Superior temporal gyrus (tissue), 1 donor: ENCODE measurements around the gene HYPK.
A peak's percentile ranks its signal among the peaks of the same experiment; 100 is the strongest.

Source experiments
- DNase-seq: peaks from one replicate; pipeline ENCODE4 v3.0.0-alpha.2; 2016; ENCODE audit errors: extremely low spot score

Gene HYPK, protein sequence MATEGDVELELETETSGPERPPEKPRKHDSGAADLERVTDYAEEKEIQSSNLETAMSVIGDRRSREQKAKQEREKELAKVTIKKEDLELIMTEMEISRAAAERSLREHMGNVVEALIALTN

DNA sequence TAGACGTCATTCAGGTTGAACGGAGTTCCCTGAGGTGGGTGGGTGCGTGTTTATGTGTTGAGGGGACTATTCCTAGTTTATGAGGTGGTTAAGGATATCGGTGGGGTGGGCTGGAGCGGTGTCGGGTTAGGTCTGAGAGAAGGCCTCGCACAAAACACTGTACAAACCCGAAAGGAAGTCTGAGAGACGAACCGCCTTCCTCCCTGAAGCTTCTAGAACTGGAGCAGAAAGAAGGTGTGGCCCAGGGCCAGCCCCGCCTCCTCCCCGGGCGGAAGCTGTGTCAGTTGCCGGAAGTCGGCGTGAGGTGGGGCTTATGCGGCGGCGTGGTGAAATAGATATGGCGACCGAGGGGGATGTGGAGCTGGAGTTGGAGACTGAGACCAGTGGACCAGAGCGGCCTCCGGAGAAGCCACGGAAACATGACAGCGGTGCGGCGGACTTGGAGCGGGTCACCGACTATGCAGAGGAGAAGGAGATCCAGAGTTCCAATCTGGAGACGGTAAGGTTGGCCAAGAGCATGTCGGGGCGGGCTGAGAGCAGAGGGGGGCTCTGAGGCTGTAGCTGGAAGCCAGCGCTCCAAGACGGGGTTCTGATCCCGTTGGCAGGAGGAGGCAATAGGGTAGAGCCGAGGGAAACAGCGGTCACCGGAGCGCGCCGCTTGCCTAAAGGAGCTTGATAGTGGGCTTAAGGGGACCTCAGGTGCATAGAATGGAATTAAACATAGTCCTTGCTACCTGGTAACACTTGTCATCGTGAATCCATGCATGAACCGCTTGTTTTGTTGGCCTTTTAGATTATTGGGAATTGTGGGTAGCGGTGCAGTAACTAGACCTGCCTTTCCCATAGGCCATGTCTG, at the start of gene HYPK:
HYPK (plus strand) TSS at position 314 of the 856 bp plus-strand sequence; CDS start at position 338, 24 bp downstream.
- peak; percentile 94 for DNase-seq

DNA sequence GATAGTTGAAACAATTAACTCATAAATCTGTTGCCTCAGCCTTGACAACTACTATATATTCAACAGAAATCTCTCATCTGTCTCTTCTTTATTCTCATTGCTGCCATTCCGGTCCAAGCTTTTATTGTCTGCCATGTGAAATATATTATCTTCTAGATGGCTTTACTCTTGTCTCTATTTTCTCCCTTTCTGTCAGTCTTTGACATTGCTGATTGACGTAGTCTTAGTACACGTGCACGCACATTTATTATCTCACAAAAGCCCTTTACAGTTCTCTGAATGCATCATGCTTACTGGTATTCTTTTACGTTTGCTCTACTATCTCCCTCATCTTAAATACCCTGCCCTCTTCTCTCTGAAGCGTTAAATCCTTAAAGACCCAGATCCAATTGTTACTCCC, 48.5 kb upstream of the HYPK start:
- no peak for DNase-seq

DNA sequence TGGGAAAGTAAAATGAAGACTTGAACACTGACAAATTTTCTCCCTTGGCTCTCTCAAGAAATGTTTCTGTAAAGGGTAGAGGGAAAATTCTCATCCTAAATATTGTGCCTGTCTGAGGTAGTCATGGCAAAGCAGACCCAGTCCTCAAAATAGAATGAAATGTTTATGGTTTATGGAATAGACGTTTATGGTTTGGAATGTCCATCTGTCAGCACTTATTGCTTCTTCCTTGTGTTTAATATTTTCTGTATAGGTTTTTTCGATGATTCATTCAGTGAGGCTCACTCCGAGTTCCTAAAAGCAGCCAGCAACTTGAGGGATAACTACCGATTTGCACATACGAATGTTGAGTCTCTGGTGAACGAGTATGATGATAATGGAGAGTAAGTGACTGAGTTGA, 37.6 kb upstream of the HYPK start:
- no peak for DNase-seq

DNA sequence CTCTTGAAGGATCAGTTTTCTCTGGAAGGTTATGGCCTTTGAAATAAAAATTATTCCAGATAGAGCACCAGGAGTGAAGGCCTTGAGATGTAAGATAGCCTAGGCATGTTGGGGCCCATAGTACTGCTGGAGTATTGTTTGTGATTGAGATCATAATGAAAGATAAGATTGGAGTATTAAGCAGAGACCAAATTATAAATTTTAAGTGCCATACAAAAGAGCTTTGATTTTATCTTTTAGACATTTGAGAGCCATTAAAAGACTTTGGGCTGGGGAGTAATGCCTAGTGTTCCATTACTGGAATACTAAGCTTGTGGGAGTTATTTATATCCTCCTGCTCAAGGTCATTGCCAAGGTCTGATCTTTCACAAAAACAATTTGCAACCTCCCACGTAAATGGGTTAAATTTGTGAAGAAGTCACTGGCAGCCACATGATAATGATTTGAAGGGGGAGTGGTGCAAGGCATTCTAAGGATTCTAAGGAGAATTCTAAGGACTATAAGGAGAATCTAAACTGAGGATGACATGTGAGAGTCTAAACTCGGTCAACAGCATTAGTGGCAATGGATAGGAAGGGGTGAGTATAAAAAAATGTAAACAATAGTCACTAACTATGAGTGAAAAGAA, 36.5 kb upstream of the HYPK start:
- DNase-seq: no peak

DNA sequence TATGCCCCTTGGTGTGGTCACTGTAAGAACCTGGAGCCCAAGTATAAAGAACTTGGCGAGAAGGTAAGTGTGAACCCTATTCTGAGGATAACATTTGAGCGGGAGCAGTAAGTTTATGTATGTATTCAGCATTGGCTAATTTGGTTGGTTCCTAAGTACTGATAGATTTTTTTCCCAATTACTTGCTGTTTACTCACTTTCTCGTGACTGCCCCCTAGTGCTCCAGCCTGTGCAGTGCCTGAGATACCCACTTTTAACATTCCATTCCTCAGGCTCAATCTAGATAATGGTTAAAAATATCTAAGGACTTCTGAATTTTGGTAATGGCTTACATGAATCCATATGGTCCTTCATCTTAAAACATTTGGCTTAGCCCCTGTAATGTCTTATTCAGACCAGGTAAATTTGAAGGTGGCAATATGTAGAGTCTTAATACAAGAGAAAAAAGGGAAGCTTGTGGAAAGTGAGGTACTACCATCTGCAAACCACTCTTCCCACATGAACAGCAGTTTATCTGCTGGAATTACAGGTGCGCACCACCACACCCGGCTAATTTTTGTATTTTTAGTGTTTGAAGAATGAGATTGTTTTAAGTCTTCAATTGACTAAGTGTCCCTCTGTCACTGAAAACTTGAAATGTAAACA, 30.7 kb upstream of the HYPK start:
- DNase-seq: peak; percentile 78

DNA sequence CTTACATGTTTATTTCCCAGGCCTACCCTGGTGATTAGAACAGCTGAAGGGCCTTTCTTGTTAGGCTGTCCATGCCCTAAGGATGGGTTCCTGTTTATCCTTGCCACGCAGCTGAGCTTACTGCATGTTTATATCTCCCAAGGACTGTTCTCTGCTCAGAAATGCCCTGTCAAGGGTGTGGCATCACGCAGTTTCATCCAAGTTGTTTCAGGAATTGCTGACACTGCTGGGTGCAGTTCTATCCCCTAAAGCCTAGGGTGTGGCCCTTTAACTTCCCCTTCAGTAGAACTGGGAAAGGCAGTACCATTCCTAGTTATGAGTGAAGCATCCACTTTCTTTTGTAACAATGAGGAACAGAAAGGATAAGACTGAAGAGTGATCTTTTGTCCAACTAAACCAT, 28.6 kb upstream of the HYPK start:
- no peak for DNase-seq

DNA sequence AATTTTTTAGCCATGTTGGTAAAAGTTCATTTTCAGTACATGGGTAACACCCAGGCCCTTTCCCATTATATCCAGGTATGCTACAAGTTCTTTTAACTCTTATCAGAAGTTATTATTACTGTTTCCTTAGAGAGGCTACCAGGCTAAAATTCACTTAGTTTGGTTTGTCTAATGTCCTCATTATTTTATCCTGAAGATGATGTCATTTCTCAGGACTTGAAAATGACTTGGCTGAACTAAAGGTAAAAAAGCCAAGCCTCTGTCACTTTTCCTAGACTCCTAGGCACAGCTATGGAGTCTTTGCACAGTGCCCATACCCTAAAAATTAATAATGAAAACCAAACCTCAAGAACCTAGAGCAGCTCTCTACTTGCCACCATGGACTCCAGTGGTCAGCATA, 27.8 kb upstream of the HYPK start:
- no peak for DNase-seq

DNA sequence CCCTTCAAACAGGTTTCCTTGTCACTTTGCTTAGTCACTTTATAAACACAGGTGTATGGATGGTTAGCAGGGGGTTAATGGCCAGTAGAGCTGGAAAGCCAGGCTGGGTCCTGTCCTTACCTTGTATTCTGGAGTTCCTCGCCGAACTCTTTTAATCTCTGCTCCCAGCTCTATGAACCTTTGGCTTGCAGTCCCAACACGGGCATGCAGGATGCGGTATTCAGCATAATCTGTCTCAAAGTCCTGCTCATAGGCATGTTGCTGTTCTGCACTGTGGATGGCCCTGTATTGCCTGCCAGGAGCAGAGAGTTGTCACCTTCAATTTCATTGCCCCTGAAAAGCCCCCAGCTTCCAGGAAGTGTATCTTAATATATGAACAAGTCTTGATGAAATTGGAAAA, 26.3 kb upstream of the HYPK start:
- no peak for DNase-seq

DNA sequence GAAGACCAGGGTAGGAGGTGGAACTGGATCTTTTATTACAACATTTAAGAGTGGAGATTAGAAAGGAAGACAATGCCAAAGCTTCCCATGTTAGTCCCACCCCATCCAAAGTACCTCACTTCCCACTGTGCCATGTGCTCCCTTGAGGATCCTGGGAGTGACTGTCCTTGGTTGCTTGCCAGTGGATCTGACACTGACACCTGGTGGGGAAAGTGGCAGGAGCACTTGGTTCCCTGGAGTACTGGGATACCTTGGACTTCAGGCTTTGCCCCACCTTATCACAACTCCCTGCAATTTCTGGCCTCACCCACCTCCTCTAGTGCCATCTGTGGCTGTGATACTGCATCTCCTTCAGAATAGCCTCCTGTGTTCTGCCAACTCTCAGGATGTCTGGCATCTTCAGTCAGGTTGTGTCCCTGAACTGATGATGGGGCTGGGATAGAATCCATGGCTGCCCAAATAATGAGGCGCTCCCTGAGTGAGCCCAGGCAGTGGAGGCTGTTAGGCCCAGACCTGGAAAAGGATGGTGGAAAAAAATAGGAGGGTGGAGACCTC, 24.9 kb upstream of the HYPK start:
- DNase-seq: no peak

DNA sequence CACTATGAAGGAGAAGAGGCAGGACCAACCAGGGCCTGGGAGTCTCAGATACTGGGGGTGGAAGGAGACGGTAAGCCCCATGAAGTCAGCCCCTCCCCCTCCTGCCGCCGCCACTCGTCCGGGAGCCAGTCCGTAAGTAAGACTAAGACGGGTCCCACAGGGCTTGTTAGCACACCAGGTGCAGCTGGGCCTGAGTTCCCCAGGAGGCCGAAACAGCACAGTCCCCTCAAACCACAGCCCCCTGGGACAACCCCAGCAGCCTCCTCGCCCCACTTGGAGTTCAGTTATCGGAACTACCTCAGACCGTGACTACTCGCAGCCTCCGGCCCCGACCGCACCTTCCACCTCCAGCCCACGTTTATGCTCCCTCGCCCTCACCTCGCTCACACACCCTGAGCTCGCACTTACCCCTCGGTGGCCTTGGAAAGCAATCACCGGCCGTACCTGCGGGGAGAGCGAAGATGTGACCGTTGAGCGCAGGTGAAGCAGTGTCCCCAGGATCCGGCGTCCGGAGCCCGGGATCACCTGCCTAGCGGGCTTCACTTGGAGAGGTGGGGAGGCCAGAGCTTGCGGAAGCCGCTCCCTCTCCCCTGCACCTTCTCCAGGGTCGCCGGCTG, 24.2 kb upstream of the HYPK start:
- no peak for DNase-seq

DNA sequence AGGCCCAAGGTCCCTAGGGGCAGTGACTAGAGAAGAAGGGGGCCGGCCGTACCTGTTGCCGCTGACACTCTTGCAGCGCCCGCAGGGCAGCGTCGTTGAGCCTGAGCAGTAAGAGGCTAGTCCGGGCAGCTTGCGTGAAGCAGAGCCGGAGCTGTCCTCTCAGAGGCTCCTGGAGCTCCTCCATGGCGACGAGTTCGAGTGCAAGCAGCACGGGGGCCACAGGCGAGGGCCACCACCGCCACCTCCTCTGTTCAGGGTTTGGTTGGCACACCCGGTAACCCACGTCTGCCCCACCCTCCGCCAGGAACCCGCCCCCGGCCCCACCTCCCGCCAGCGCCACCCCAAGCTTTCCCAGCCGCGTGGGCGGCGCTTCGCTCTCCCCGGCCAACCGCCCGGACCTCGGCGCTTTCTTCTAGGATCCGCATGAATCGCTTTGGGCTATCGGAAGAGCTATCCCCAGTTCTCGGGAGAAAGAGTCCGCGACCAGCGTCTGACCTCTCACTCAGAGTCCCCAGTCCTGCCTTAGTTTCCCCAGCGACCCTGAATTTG, 23.6 kb upstream of the HYPK start, which contains the start of gene ELL3:
ELL3 (minus strand) TSS at position 249 of the 549 bp plus-strand sequence; CDS start at position 184, 65 bp downstream.
- peak; percentile 52 for DNase-seq

DNA sequence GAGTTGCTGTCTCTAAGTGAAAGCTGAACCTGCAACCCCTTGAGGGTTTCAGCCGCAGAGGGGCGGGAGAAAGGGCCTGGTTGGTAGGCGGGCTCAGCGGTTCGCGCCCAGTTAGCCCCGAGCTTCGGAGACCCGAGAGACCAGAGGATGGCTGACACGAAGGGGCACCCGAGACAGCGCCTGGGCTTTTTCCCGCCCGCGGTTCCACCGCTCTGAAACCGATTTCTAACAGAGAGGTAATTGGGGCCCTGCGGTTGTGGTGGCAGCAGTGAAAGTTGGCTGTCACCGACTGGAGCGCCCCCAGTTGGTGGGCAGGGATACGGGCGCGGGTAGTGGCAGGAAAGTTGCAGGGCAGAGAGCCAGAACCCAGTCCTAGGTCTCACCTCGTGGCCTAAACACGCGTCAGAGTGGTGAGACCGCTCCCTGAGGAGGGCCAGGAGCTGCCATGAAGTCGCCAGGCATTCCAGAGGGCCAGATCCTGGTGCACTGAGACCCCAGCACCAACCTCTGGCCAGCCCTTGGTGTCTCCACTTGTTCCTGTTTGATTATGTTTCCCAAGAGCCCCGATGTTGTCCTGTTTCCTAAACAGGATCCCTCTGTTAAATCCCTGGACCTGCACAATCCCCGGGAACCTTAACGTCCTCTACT, 23.0 kb upstream of the HYPK start:
- peak; percentile 62 for DNase-seq

DNA sequence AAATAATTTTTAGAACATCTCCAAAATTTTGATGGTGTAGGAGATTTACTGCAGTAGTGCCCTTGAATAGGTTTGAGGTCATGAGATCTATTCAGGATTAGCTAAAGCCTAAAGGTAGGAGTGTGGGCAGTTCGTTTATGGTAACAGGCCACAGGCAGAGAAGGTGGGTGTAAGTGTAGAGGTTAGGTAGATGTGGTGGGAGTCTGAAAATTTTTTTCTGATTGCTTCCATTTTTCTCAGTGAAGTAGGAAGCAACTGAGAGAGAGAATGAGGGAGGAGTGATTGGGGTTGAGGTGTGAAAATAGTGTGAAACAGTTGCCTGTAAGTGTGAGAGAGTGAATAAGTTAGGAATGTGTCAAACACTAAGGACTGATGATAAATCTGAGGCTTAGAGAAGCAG, 21.4 kb upstream of the HYPK start:
- DNase-seq: no peak

DNA sequence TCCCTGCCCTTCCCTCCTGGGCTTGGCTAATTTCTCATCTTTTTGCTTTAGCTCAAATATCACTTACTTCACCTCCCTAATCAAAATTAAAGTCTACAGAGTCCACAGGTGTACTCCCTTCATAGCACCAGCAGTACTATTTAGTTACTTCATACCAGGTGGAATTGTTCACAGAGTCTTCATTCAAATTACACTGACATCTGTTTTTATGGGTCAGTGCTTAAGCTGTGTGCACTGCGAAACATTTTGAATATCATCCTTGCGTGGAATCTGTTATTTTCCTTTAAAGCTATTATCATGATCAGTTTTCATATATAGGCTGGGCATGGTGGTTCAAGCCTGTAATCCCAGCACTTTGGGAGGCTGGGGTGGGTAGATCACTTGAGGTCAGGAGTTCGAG, 11.0 kb upstream of the HYPK start:
- no peak for DNase-seq

DNA sequence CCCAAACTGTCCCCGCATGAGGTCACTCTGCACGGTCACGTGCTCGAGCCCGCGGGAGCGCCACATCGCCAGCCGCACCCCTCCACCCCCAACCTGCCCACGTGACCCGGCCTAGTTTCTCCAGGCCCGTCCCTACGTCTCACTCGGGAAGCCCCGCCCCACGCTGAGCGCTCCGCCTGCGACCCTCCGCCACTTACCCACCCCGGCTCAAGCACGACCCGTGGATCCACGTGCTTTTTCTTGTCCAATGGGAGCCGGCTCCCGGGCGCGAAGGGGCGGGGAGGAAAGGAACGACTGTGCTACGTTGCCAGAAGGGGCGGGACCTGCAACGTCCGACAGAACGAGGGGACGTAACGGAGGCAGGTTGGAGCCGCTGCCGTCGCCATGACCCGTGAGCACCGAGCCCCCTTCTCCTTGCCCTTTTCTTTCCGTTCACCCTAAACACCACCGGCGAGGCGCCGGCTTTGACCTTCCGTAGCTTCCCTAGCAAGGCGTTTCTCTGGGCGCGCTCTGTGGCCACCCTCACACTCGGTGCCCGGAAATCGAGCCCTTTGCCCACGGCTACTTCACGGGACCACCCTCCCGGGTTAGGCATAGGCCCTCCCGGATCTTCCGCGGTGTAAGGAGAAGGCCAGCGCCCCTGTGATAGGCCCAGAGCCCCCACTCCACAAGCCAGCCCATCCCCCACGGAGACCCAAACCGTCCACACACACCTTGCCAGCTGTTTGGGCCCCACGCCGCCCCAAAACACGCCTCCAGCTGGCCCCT, 8.2 kb upstream of the HYPK start, which contains the start of gene SERF2:
SERF2 (plus strand) TSS at position 328 of the 768 bp plus-strand sequence; CDS start at position 385, 57 bp downstream.
- DNase-seq: peak; percentile 99

DNA sequence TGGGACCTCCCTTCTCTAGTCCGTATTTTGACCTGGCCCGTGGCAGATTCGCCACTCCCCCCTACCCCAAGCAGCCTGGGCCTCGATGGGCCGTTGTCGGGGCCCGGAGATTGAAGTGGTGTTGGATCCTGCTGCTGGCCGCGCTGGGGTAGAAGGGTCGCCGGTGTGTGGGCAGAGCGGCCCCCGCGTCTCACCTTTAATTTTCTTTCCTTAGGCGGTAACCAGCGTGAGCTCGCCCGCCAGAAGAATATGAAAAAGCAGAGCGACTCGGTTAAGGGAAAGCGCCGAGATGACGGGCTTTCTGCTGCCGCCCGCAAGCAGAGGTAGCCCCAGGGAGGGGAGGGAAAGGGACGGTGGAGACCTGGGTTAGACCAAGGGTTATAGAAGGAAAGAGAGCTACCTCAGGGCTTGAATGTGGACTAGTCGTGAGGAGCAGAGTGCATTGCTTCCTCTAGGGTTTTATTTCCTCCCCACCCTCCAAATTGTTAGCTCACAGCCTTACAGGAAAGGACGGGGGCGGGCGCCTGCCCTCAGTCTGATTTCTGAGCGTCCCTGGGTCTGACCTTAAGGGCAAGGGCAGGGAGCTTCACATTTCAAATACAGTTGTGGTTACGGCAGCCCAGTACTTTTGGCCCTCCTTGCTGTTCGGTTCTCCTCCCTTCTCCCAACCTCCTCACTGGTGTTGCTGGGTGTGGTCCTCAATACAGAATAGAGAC, 7.5 kb upstream of the HYPK start:
- no peak for DNase-seq

DNA sequence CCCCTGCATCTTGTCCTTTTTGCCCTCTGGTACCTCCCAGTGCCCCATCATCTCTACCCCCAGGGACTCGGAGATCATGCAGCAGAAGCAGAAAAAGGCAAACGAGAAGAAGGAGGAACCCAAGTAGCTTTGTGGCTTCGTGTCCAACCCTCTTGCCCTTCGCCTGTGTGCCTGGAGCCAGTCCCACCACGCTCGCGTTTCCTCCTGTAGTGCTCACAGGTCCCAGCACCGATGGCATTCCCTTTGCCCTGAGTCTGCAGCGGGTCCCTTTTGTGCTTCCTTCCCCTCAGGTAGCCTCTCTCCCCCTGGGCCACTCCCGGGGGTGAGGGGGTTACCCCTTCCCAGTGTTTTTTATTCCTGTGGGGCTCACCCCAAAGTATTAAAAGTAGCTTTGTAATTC, 6.8 kb upstream of the HYPK start:
- DNase-seq: no peak

DNA sequence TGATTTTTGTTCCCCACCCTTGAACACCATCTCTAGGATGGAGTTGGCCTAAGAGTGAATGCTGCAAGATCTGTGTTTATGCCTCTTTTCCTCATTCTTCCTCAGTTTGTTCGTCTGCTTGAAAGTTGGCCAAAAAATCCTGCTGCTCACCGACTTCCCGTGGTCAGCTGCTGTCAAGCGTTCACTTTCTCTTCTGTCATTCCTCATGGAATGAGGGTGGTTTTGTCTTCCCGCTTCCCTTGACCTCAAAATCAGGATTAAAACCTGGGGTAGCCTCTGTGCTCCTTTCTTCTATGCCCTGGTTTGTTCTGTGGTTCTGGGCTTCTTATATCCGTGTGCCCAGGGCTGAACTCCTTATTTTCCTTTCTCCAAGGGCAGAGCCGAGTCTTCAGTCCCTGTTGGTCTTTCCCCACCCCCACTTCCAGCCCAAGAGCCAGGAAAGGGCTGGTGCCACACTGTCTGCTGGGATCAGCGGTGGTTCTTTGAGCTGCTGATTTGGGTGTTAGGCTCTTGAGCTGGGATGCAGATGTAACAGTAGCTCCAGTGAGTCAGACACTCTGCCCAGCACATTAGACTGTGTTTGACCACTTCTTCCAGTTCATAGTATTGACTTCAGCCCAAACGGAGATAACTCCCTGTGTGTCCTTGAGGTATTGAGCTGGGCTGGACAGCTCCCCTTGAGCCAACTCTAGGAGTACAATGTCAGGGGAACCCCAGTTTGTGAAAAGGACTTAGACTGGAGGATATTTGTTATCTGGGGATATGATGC, 5.9 kb upstream of the HYPK start:
- no peak for DNase-seq

DNA sequence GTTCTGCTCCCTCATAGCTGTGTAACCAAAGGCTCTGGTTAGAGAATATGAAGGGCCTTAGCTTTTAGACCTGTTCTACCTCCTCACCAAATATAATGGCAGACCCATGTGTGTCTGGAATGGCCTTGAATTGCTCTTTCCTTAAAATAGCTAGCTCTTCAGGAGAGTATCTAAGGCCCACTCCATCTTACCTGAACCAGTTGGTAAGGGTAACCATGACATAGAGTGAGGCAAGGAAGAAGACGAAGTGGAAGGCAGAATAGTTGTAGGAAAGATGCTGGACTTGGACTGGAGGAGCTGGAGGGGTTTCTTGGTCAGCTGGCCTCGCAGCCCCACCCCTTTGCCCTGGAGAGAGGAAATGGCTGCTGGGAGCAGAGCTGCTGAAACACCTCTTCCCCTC, 5.2 kb upstream of the HYPK start:
- no peak for DNase-seq
